Uterus (tissue), 2 donors: ENCODE data around the gene GREB1.

ENCODE experiments used
- CTCF ChIP-seq, 4 experiments: fragments of 200-600 bp in 2 of 4; fragments of 450-650 bp in 2 of 4; sonication (generic) in 2 of 4; IDR thresholded peaks; one replicate each; pipeline ENCODE4 v1.5.1; 2016 to 2019; ENCODE audit warnings: antibody characterized with exemption in 4 of 4, mild to moderate bottlenecking in 2 of 4, moderate library complexity in 1 of 4
- POLR2A ChIP-seq, 2 donors: fragments of 450-650 bp; IDR thresholded peaks; one replicate each; pipeline ENCODE4 v1.6.1; 2016; ENCODE audit warnings: antibody characterized with exemption in 2 of 2, mild to moderate bottlenecking in 1 of 2, moderate library complexity in 1 of 2

- no peak for TF ChIP-seq CTCF (IDR thresholded peaks at IDR 0.05)
- TF ChIP-seq POLR2A (IDR thresholded peaks at IDR 0.05): no peak
Observed at GRCh38 chr2:11564816-11565567, 31.1 kb downstream of the GREB1 start.
